CD4-positive, CD25-positive, alpha-beta regulatory T cell (primary cell): Measurements from ENCODE around the gene CCN6. TPM values are rescaled to one million over a fixed set of nuclear protein-coding genes. Genes with fewer than 3 reads are reported as not detected.

Experiments
- ATAC-seq, 2 donors: fragments of 150-1000 bp; cut with Tn5 transposase; one replicate each; pipeline ENCODE4 v1.10.0; 2021; ENCODE audit warnings: low read depth in 2 of 2, moderate number of reproducible peaks in 2 of 2, moderate library complexity in 1 of 2
- DNase-seq, 3 donors: peaks; one replicate each; pipeline versions ENCODE4 v3.0.0 to v3.0.0-alpha.2; 2012 to 2022; ENCODE audit warnings: mixed read lengths in 1 of 3
- H3K27ac ChIP-seq: one replicate; pipeline ENCODE4 v1.7.0; 2013; ENCODE audit warnings: mild to moderate bottlenecking, low read length; ENCODE audit not compliant: insufficient read depth, poor library complexity, severe bottlenecking
- H3K27me3 ChIP-seq: one replicate; pipeline ENCODE4 v1.7.0; 2013; ENCODE audit warnings: low read length; ENCODE audit not compliant: control insufficient read depth, insufficient read depth
- H3K36me3 ChIP-seq: one replicate; pipeline ENCODE4 v1.7.0; 2013; ENCODE audit warnings: mild to moderate bottlenecking, low read length, moderate library complexity; ENCODE audit not compliant: control insufficient read depth, insufficient read depth
- H3K4me1 ChIP-seq: 2 replicates; pipeline ENCODE4 v1.7.0; 2013; ENCODE audit warnings: mild to moderate bottlenecking, low read length; ENCODE audit not compliant: insufficient read depth, control insufficient read depth, poor library complexity, severe bottlenecking
- H3K4me3 ChIP-seq: one replicate; pipeline ENCODE4 v1.7.0; 2013; ENCODE audit warnings: low read depth, mild to moderate bottlenecking, low read length, moderate library complexity
- H3K9me3 ChIP-seq, 2 experiments: 1 replicate in 1 of 2; 2 replicates in 1 of 2; pipeline ENCODE4 v1.7.0; 2013; ENCODE audit warnings: low read length in 2 of 2, mild to moderate bottlenecking in 1 of 2, moderate library complexity in 1 of 2; ENCODE audit not compliant: control insufficient read depth in 2 of 2
- H3K27ac Mint-ChIP-seq, 3 donors: one replicate each; pipeline ENCODE4 v1.8.0; 2020 to 2022; ENCODE audit warnings: mild to moderate bottlenecking in 3 of 3, mixed read lengths in 3 of 3, moderate library complexity in 2 of 3
- H3K27me3 Mint-ChIP-seq: one replicate; pipeline ENCODE4 v1.8.0; 2022; ENCODE audit warnings: mild to moderate bottlenecking, mixed read lengths
- H3K36me3 Mint-ChIP-seq: one replicate; pipeline ENCODE4 v1.8.0; 2020; ENCODE audit warnings: mixed read lengths
- H3K4me1 Mint-ChIP-seq, 4 donors: one replicate each; pipeline ENCODE4 v1.8.0; 2020 to 2022; ENCODE audit warnings: mixed read lengths in 4 of 4, mild to moderate bottlenecking in 1 of 4
- H3K4me3 Mint-ChIP-seq, 4 donors: one replicate each; pipeline ENCODE4 v1.8.0; 2020 to 2022; ENCODE audit warnings: mild to moderate bottlenecking in 4 of 4, mixed read lengths in 4 of 4, moderate library complexity in 3 of 4
- H3K9me3 Mint-ChIP-seq, 7 donors: one replicate each; pipeline ENCODE4 v1.8.0; 2020 to 2022; ENCODE audit warnings: mixed read lengths in 7 of 7, mild to moderate bottlenecking in 3 of 7, moderate library complexity in 2 of 7
- polyA plus RNA-seq, 4 donors: library from polyadenylated mRNA; unstranded; fragments of 300-500 nt; fragmentation: Illumina TruSeq; gene quantifications; one replicate each; pipeline ENCODE4 v1.2.3, GENCODE V29; 2021
- total RNA-seq: library from RNA; stranded (reverse); gene quantifications from one replicate; pipeline ENCODE4 v1.2.3, GENCODE V29; 2022

CCN6 gene
- total and polyA plus RNA-seq, 5 donors from 2014 or later: 0.06 to 0.39 (median 0.11) TPM; not detected in 2

DNA sequence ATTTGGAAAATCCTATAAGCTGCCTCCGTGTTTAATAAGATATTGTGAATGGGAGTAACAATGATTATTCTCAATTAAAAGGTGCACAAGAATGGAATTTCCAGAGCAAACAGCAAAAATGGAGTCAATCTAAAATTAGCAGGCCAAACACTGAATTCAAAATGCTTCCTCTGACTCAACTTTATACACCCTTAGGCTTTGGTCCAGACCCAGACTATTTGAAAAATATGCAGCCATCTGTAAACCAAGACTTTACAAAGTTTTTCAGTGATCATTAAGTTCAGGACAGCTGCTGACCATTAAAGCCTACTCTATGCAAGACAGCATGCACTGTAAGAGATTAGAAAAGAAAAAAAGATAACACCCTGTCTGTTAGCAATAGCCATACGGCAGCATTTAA lies 39.4 kb upstream of the CCN6 start:
- Mint-ChIP-seq H3K27ac (no peak overlapping the region), H3K27me3 (peaks cover 9% of the 10 kb centered on the region), H3K9me3 (no peaks in the 10 kb centered on the region), H3K4me1 (peaks cover 4 to 47% (median 17%) of the 10 kb centered on the region in 4 donors), H3K4me3 (no peak overlapping the region), H3K36me3 (no peaks in the 10 kb centered on the region)
- Histone ChIP-seq H3K9me3 (no peaks in the 10 kb centered on the region), H3K27me3 (no peaks in the 10 kb centered on the region), H3K36me3 (no peaks in the 10 kb centered on the region), H3K4me3 (no peak overlapping the region), H3K4me1 (no peaks in the 10 kb centered on the region), H3K27ac (no peak overlapping the region)
- DNase-seq (no peak), ATAC-seq (no peak)

GRCh38 chr6:112015725-112016124 lies 38.2 kb upstream of the CCN6 start:
- Histone ChIP-seq H3K4me1 (no peaks in the 10 kb centered on the region), H3K4me3 (no peak overlapping the region), H3K9me3 (no peaks in the 10 kb centered on the region), H3K36me3 (no peaks in the 10 kb centered on the region), H3K27me3 (no peaks in the 10 kb centered on the region), H3K27ac (no peak overlapping the region)
- Mint-ChIP-seq H3K27me3 (peaks cover 9% of the 10 kb centered on the region), H3K4me3 (no peak overlapping the region), H3K36me3 (no peaks in the 10 kb centered on the region), H3K4me1 (peaks cover 4 to 47% (median 12%) of the 10 kb centered on the region in 4 donors), H3K9me3 (peaks cover 0 to 2% (median 0%) of the 10 kb centered on the region in 7 donors), H3K27ac (peak overlapping the region; percentile 5 to 26 (median 14))
- DNase-seq: no peak
- ATAC-seq: no peak

GRCh38 chr6:112016320-112016719 lies 37.6 kb upstream of the CCN6 start:
- Mint-ChIP-seq H3K27ac (peak overlapping the region; percentile 3 to 48 (median 14)), H3K9me3 (peaks cover 0 to 2% (median 0%) of the 10 kb centered on the region in 7 donors)
- no peaks in the 10 kb centered on the region for H3K27me3 ChIP-seq

GRCh38 chr6:112017169-112017568 lies 36.7 kb upstream of the CCN6 start:
- Histone ChIP-seq H3K36me3 (no peaks in the 10 kb centered on the region), H3K4me1 (peaks cover 6% of the 10 kb centered on the region), H3K9me3 (no peaks in the 10 kb centered on the region), H3K27me3 (no peaks in the 10 kb centered on the region), H3K27ac (no peak overlapping the region), H3K4me3 (no peak overlapping the region)
- no peaks in the 10 kb centered on the region for H3K36me3 Mint-ChIP-seq
- no peak overlapping the region for H3K4me3 Mint-ChIP-seq
- no peak for DNase-seq
- ATAC-seq: no peak
- peaks cover 9% of the 10 kb centered on the region for H3K27me3 Mint-ChIP-seq
- H3K9me3 Mint-ChIP-seq: peaks cover 0 to 2% (median 0%) of the 10 kb centered on the region in 7 donors
- peaks cover 4 to 57% (median 20%) of the 10 kb centered on the region in 4 donors for H3K4me1 Mint-ChIP-seq
- peak overlapping the region in 2 of 3 donors; percentile 5 to 37 for H3K27ac Mint-ChIP-seq

More at GRCh38 chr6:112016320-112016719, 37.6 kb upstream of the CCN6 start:
- Histone ChIP-seq H3K9me3 (no peaks in the 10 kb centered on the region), H3K27ac (no peak overlapping the region), H3K4me3 (no peak overlapping the region), H3K4me1 (no peaks in the 10 kb centered on the region), H3K36me3 (no peaks in the 10 kb centered on the region)
- peaks cover 9% of the 10 kb centered on the region for H3K27me3 Mint-ChIP-seq
- DNase-seq (no peak), ATAC-seq (no peak)
- no peaks in the 10 kb centered on the region for H3K36me3 Mint-ChIP-seq
- H3K4me1 Mint-ChIP-seq: peaks cover 4 to 48% (median 14%) of the 10 kb centered on the region in 4 donors
- peak overlapping the region in 2 of 4 donors; percentile 14 to 56 for H3K4me3 Mint-ChIP-seq

- H3K4me1 Mint-ChIP-seq: peaks cover 4 to 64% (median 27%) of the 10 kb centered on the region in 4 donors
- Histone ChIP-seq H3K36me3 (no peaks in the 10 kb centered on the region), H3K4me3 (no peak overlapping the region), H3K27me3 (no peaks in the 10 kb centered on the region), H3K27ac (no peak overlapping the region), H3K9me3 (no peaks in the 10 kb centered on the region), H3K4me1 (peaks cover 11% of the 10 kb centered on the region)
- H3K27ac Mint-ChIP-seq: peak overlapping the region in 2 of 3 donors; percentile 5 to 65
- ATAC-seq (no peak), DNase-seq (no peak)
- peaks cover 9% of the 10 kb centered on the region for H3K27me3 Mint-ChIP-seq
- H3K9me3 Mint-ChIP-seq: peaks cover 0 to 2% (median 0%) of the 10 kb centered on the region in 7 donors
- no peaks in the 10 kb centered on the region for H3K36me3 Mint-ChIP-seq
- no peak overlapping the region for H3K4me3 Mint-ChIP-seq
Observed at GRCh38 chr6:112017760-112018537, 36.0 kb upstream of the CCN6 start.

- H3K4me1 Mint-ChIP-seq: peaks cover 4 to 66% (median 30%) of the 10 kb centered on the region in 4 donors
- H3K9me3 Mint-ChIP-seq: peaks cover 0 to 5% (median 2%) of the 10 kb centered on the region in 7 donors
- Histone ChIP-seq H3K27me3 (no peaks in the 10 kb centered on the region), H3K36me3 (no peaks in the 10 kb centered on the region), H3K4me1 (peaks cover 11% of the 10 kb centered on the region), H3K4me3 (no peak overlapping the region), H3K9me3 (no peaks in the 10 kb centered on the region), H3K27ac (no peak overlapping the region)
- ATAC-seq (no peak), DNase-seq (no peak)
- H3K36me3 Mint-ChIP-seq: peaks cover 3% of the 10 kb centered on the region
- no peak overlapping the region for H3K4me3 Mint-ChIP-seq
- no peak overlapping the region for H3K27ac Mint-ChIP-seq
- H3K27me3 Mint-ChIP-seq: peaks cover 9% of the 10 kb centered on the region
Observed at GRCh38 chr6:112018619-112019416, 35.1 kb upstream of the CCN6 start.

GRCh38 chr6:112019589-112019988 lies 34.3 kb upstream of the CCN6 start:
- DNase-seq: no peak
- Histone ChIP-seq H3K4me3 (no peak overlapping the region), H3K27me3 (no peaks in the 10 kb centered on the region), H3K9me3 (no peaks in the 10 kb centered on the region), H3K4me1 (peaks cover 11% of the 10 kb centered on the region), H3K27ac (no peak overlapping the region), H3K36me3 (no peaks in the 10 kb centered on the region)
- H3K9me3 Mint-ChIP-seq: peaks cover 0 to 12% (median 2%) of the 10 kb centered on the region in 7 donors
- peaks cover 4 to 72% (median 31%) of the 10 kb centered on the region in 4 donors for H3K4me1 Mint-ChIP-seq
- peaks cover 9% of the 10 kb centered on the region for H3K27me3 Mint-ChIP-seq
- H3K36me3 Mint-ChIP-seq: peaks cover 9% of the 10 kb centered on the region
- ATAC-seq: no peak
- no peak overlapping the region for H3K4me3 Mint-ChIP-seq
- no peak overlapping the region for H3K27ac Mint-ChIP-seq
